Thyroid gland (tissue), 4 donors: Measurements from ENCODE around the gene MEIS3. TPM values are rescaled to one million over a fixed set of nuclear protein-coding genes. Genes with fewer than 3 reads are reported as not detected.
A peak's percentile ranks its signal among the peaks of the same experiment; 100 is the strongest.

ENCODE experiments used
- DNase-seq, 2 donors: peaks; one replicate each; pipeline ENCODE4 v3.0.0-alpha.2; 2019
- H3K27ac ChIP-seq, 3 donors: fragments of 200-600 bp; sonication (generic); 1 replicate in 2 of 3; 2 replicates in 1 of 3; pipeline ENCODE4 v1.5.1; 2016 to 2019; ENCODE audit warnings: mild to moderate bottlenecking in 1 of 3, moderate library complexity in 1 of 3
- H3K27me3 ChIP-seq: fragments of 200-600 bp; sonication (generic); one replicate; pipeline ENCODE4 v1.5.1; 2019
- H3K36me3 ChIP-seq, 2 donors: fragments of 200-600 bp; sonication (generic); one replicate each; pipeline ENCODE4 v1.5.1; 2016 to 2019
- H3K4me1 ChIP-seq, 2 donors: fragments of 200-600 bp; sonication (generic); one replicate each; pipeline ENCODE4 v1.5.1; 2017 to 2019
- H3K4me3 ChIP-seq, 3 donors: fragments of 200-600 bp; sonication (generic); replicated peaks in 1 of 3; 1 replicate in 2 of 3; 2 replicates in 1 of 3; pipeline ENCODE4 v1.5.1; 2016; ENCODE audit warnings: mild to moderate bottlenecking in 1 of 3
- H3K9me3 ChIP-seq: fragments of 200-600 bp; sonication (generic); one replicate; pipeline ENCODE4 v1.5.1; 2017
- CTCF ChIP-seq, 6 experiments: fragments of 200-600 bp in 3 of 6; fragments of 450-650 bp in 3 of 6; sonication (generic) in 3 of 6; IDR thresholded peaks; one replicate each; pipeline ENCODE4 v1.5.1; 2016 to 2019; ENCODE audit warnings: antibody characterized with exemption in 6 of 6, mild to moderate bottlenecking in 2 of 6, inconsistent platforms in 1 of 6, moderate library complexity in 1 of 6
- POLR2A ChIP-seq, 2 donors: fragments of 450-650 bp; IDR thresholded peaks; one replicate each; pipeline ENCODE4 v1.6.1; 2017; ENCODE audit warnings: antibody characterized with exemption in 2 of 2, mild to moderate bottlenecking in 2 of 2, moderate library complexity in 1 of 2
- WGBS, 2 donors: methylation state at CpG; one replicate each; pipeline ENCODE4 v1.1.5; 2017; 5-methylcytosine and 5-hydroxymethylcytosine counted together
- intact Hi-C: fragments of 100-400 bp; cut with DNase I; formaldehyde crosslinking; loops from one replicate; pipeline ENCODE4 v1.15.1; 2023
- total RNA-seq, 4 donors: library from RNA; depleted of rRNA; stranded (reverse); fragments of >200 nt; gene quantifications; one replicate each; pipeline ENCODE4 v1.2.3, GENCODE V29; 2016

MEIS3 gene
- 10 to 100 TPM in 1 of 4 donors, 1 to 10 TPM in 3; 3.6 to 15.3 (median 6.1) TPM for total RNA-seq

GRCh38 chr19:47419030-47419783 lies at the start of gene MEIS3:
MEIS3 (minus strand) TSS chr19:47419527; CDS start chr19:47419081, 446 bp downstream.
- DNase-seq: no peak
- Histone ChIP-seq H3K27me3 (peaks cover 14% of the 10 kb centered on the region), H3K27ac (no peak within 1 kb of the TSS)

GRCh38 chr19:47467914-47468313 lies 48.6 kb upstream of the MEIS3 start:
- Histone ChIP-seq H3K4me3 (no peak overlapping the region), H3K9me3 (no peaks in the 10 kb centered on the region), H3K27me3 (peaks cover 11% of the 10 kb centered on the region), H3K4me1 (peaks cover 0 to 7% of the 10 kb centered on the region in 2 donors), H3K27ac (no peak overlapping the region), H3K36me3 (no peaks in the 10 kb centered on the region)
- no peak for DNase-seq
- TF ChIP-seq POLR2A (IDR thresholded peaks at IDR 0.05): no peak
- TF ChIP-seq CTCF (IDR thresholded peaks at IDR 0.05): no peak
- intact Hi-C loops: no loop called here
- 40 to 44% methylated on average over 9 of the region's 9 CpGs for WGBS, 2 donors

More at GRCh38 chr19:47419030-47419783, at the start of gene MEIS3:
- 3 to 5% methylated on average over 12 to 14 of the region's 70 CpGs for WGBS, 2 donors
- TF ChIP-seq CTCF (IDR thresholded peaks at IDR 0.05) (no peak), POLR2A (IDR thresholded peaks at IDR 0.05) (no peak)
- intact Hi-C loops: no loop called here
- H3K4me3 ChIP-seq: peak within 1 kb of the TSS in 1 of 3 donors; percentile 16
- H3K9me3 ChIP-seq: no peaks in the 10 kb centered on the region
- no peaks in the 10 kb centered on the region for H3K4me1 ChIP-seq
- no peaks in the 10 kb centered on the region for H3K36me3 ChIP-seq

GRCh38 chr19:47465957-47466356 lies 46.6 kb upstream of the MEIS3 start:
- DNase-seq: no peak
- no peaks in the 10 kb centered on the region for H3K36me3 ChIP-seq
- intact Hi-C loops: no loop called here
- no peak overlapping the region for H3K4me3 ChIP-seq
- H3K9me3 ChIP-seq: no peaks in the 10 kb centered on the region
- WGBS, 2 donors: 80 to 88% methylated on average over 14 to 25 of the region's 27 CpGs
- no peaks in the 10 kb centered on the region for H3K4me1 ChIP-seq
- H3K27ac ChIP-seq: no peak overlapping the region
- peaks cover 3% of the 10 kb centered on the region for H3K27me3 ChIP-seq
- no peak for TF ChIP-seq CTCF (IDR thresholded peaks at IDR 0.05)
- no peak for TF ChIP-seq POLR2A (IDR thresholded peaks at IDR 0.05)

GRCh38 chr19:47464675-47465419 lies 45.5 kb upstream of the MEIS3 start:
- Histone ChIP-seq H3K27ac (no peak overlapping the region), H3K4me1 (no peaks in the 10 kb centered on the region), H3K9me3 (no peaks in the 10 kb centered on the region), H3K4me3 (no peak overlapping the region), H3K27me3 (no peaks in the 10 kb centered on the region), H3K36me3 (no peaks in the 10 kb centered on the region)
- intact Hi-C loops: no loop called here
- 70 to 73% methylated on average over 10 of the region's 10 CpGs for WGBS, 2 donors
- DNase-seq: no peak
- TF ChIP-seq CTCF (IDR thresholded peaks at IDR 0.05) (no peak), POLR2A (IDR thresholded peaks at IDR 0.05) (no peak)

GRCh38 chr19:47461876-47462275 lies 42.5 kb upstream of the MEIS3 start:
- 85 to 90% methylated on average over 5 of the region's 5 CpGs for whole genome bisulfite sequencing, 2 donors
- Histone ChIP-seq H3K27me3 (peaks cover 6% of the 10 kb centered on the region), H3K9me3 (no peaks in the 10 kb centered on the region), H3K4me3 (no peak overlapping the region), H3K36me3 (no peaks in the 10 kb centered on the region), H3K27ac (no peak overlapping the region), H3K4me1 (peaks cover 0 to 6% of the 10 kb centered on the region in 2 donors)
- intact Hi-C loops: no loop called here
- DNase-seq: no peak
- TF ChIP-seq CTCF (IDR thresholded peaks at IDR 0.05): no peak
- no peak for TF ChIP-seq POLR2A (IDR thresholded peaks at IDR 0.05)
